Natural killer cell treated with Interleukin-12 subunit alpha and Interleukin-12 subunit beta and Interleukin-15 and Interleukin-18, amount 100 ng/mL, for 72 hours (primary cell): ENCODE measurements around the gene DKK1. TPM values are rescaled to one million over a fixed set of nuclear protein-coding genes. Genes with fewer than 3 reads are reported as not detected.
"Not testable (repeated sequence)": the region's sequence is repeated elsewhere in the genome, so short reads cannot be mapped to it uniquely, and the experiment has no call there.

Experiments
- ATAC-seq, 2 donors: fragments of 150-1000 bp; cut with Tn5 transposase in 1 of 2; sonication (Bioruptor Pico), chemical (Tn5 transposase) in 1 of 2; 2 replicates each; pipeline ENCODE4 v1.10.0; 2021
- DNase-seq: peaks from one replicate; pipeline ENCODE4 v3.0.0; 2022; ENCODE audit warnings: low spot score
- H3K27ac Mint-ChIP-seq, 2 donors: 1 replicate in 1 of 2; 2 replicates in 1 of 2; pipeline ENCODE4 v1.8.0; 2022; ENCODE audit warnings: mixed read lengths in 2 of 2, mild to moderate bottlenecking in 1 of 2, moderate library complexity in 1 of 2
- H3K27me3 Mint-ChIP-seq, 2 donors: 1 replicate in 1 of 2; 2 replicates in 1 of 2; pipeline ENCODE4 v1.8.0; 2022; ENCODE audit warnings: mixed read lengths in 2 of 2
- H3K36me3 Mint-ChIP-seq: one replicate; pipeline ENCODE4 v1.8.0; 2022; ENCODE audit warnings: mixed read lengths
- H3K4me1 Mint-ChIP-seq, 2 donors: 1 replicate in 1 of 2; 2 replicates in 1 of 2; pipeline ENCODE4 v1.8.0; 2022; ENCODE audit warnings: low read depth in 2 of 2, mixed read lengths in 2 of 2, mild to moderate bottlenecking in 1 of 2
- H3K4me3 Mint-ChIP-seq: one replicate; pipeline ENCODE4 v1.8.0; 2022; ENCODE audit warnings: mixed read lengths
- H3K9me3 Mint-ChIP-seq: 2 replicates; pipeline ENCODE4 v1.8.0; 2022; ENCODE audit warnings: mixed read lengths
- total RNA-seq, 2 donors: library from RNA; stranded (reverse); gene quantifications; one replicate each; pipeline ENCODE4 v1.2.3, GENCODE V29; 2022

Gene DKK1
- total RNA-seq, 2 donors from 2014 or later, result not detected

DNA sequence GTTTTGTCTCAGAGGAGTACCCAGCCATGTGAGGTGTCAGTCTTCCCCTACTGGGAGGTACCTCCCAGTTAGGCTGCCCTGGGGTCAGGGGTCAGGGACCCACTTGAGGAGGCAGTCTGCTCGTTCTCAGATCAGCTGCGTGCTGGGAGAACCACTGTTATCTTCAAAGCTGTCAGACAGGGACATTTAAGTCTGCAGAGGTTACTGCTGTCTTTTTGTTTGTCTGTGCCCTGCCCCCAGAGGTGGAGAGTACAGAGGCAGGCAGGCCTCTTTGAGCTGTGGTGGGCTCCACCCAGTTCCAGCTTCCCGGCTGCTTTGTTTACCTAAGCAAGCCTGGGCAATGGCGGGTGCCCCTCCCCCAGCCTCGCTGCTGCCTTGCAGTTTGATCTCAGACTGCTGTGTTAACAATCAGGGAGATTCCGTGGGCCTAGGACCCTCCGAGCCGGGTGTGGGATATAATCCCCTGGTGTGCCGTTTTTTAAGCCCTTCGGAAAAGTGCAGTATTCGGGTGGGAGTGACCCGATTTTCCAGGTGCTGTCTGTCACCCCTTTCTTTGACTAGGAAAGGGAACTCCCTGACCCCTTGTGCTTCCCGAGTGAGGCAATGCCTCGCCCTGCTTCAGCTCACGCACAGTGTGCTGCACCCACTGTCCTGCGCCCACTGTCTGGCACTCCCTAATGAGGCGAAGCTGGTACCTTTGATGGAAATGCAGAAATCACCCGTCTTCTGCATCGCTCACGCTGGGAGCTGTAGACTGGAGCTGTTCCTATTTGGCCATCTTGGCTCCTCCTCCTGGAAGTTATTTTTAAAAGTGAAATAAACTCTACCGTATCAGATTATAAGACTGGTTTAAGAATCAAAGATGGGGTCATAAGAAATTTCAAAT is 51.7 kb downstream of the DKK1 start:
- H3K27me3 Mint-ChIP-seq, ATAC-seq, DNase-seq, H3K4me1 Mint-ChIP-seq, H3K27ac Mint-ChIP-seq, H3K9me3 Mint-ChIP-seq, H3K4me3 Mint-ChIP-seq, H3K36me3 Mint-ChIP-seq: not testable (repeated sequence)
